ENCODE measurements around the gene MGAT5.

Gene MGAT5

DNA sequence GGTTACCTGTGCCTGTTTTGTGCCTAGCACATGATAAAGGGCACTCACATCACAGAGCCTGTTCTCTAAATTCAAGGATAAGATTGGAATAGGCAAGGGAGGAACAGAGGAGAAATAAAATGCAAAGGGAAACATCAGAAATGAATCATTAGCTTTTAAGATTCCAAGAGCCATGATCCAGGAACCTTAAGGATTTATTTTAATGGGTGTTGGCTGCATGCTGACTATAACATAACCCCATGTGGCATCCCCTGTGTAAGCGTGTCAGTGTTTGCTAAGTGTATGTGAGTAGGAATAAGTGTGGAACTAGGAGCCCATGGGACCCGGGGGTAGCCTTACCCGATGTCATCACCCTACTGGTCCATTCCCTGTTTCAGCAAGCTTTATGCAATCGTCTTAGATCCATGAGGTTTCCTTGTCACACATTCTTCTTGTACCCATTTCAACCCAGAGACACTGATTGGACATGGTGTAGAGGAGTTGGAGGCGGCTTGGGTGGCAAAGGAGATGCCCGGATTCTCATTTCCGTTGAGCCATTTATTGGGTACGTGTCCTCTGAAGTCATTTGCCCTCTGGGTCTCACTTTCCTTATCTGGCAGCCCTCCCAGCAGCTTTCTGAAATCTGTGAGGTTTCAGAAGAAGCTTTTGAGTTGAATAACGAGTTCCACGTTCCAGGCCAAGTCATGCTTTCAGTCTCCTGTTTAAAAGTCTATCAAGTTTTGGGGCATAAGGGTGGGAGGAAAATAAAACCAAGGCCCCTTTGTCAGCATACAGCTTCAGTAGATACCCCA, 117.0 kb downstream of the MGAT5 start:
- no peak for DNase-seq (ENCODE audit: low spot score)
- TF ChIP-seq, protein P1, sequence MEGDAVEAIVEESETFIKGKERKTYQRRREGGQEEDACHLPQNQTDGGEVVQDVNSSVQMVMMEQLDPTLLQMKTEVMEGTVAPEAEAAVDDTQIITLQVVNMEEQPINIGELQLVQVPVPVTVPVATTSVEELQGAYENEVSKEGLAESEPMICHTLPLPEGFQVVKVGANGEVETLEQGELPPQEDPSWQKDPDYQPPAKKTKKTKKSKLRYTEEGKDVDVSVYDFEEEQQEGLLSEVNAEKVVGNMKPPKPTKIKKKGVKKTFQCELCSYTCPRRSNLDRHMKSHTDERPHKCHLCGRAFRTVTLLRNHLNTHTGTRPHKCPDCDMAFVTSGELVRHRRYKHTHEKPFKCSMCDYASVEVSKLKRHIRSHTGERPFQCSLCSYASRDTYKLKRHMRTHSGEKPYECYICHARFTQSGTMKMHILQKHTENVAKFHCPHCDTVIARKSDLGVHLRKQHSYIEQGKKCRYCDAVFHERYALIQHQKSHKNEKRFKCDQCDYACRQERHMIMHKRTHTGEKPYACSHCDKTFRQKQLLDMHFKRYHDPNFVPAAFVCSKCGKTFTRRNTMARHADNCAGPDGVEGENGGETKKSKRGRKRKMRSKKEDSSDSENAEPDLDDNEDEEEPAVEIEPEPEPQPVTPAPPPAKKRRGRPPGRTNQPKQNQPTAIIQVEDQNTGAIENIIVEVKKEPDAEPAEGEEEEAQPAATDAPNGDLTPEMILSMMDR (IDR thresholded peaks at IDR 0.05; ENCODE audit: extremely low read depth, missing control alignments), result no peak

DNA sequence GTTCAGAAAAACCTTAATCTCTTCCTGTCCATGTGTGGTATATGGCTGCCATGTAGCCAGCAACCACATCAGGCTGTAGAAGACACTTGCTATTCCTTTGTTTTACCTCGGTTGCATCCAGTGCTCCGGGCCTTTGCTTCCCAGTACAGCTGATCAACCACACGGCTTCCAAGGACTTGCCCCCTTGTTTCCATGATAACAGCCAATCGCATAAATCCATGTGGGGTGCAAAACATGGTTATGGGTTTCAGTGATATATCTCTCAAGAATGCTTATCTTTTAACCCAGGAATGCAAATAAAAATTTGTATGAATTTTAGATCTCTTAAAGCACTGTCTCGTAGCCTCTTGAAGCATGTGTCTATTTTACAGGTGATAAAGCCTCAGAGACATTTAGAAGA, 118.3 kb downstream of the MGAT5 start:
- DNase-seq (ENCODE audit: low spot score), result no peak
- TF ChIP-seq, protein P1 (IDR thresholded peaks at IDR 0.05; ENCODE audit: extremely low read depth, missing control alignments), result no peak

DNA sequence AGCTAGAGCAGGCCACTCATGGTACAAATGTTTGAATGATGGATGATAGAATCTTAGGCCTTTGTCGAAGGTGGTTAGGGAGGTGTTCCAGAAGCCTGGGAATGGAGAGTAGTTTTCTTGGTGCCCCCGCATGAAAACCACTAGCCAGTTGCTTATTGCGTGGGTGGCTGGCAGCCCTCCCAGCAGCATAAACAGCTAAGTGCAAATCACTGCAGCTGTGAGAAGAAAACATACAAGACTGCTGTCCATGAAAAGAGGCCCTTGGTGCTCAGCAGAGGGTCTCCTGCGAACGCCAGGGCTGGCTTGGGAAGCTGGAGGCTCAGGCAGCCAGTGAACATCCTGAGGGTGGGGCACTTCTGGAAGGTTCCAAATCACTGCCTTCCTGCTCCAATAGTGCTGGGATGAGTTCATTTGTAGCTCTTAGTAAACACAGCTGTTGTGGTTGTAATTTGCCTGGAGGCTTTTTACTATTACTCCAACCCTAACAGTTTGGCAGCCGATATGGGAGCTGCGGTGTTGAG, 118.8 kb downstream of the MGAT5 start:
- TF ChIP-seq, protein P1 (IDR thresholded peaks at IDR 0.05; ENCODE audit: extremely low read depth, missing control alignments), result no peak
- DNase-seq (ENCODE audit: low spot score), result no peak

DNA sequence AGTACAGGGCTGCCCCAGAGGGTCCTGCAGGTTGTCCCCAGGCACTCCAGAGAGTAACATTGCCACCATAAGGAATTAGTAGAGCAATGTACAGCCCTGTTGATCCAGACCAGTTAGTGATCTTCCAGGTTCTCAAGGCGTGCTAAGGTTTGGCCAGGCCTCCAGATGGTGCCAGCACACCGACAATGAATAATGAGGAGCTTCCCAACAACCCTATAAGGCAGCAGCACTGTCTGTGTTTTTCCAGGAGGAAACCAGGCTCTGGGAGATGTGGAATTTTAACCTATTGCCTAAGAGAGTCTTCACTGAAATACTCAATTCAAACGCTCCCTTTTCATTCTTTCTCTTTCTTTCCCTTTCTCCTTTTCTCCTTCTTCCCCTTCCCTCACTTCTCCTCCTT, 122.1 kb downstream of the MGAT5 start:
- DNase-seq (ENCODE audit: low spot score), result no peak
- TF ChIP-seq, protein P1 (IDR thresholded peaks at IDR 0.05; ENCODE audit: extremely low read depth, missing control alignments), result no peak

DNA sequence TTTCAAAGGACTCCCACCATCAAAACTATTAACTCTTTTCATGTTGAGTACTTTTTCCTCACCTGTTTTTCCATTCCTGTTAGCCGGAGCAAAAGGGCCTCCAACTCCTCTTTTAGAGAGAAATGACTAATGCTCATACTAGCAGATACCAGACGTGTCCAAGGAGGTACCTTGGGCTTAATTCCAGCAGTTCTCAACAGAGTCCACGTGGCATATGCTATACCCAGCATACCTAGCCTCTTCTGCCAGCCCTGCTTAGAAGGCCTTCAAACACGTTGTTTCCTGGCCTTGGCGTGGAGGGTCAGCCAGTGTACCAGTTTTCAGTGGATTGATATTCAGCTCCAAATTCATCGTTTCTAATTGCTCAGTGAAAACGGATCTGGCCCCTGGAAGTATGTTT, 123.9 kb downstream of the MGAT5 start:
- TF ChIP-seq, protein P1 (IDR thresholded peaks at IDR 0.05; ENCODE audit: extremely low read depth, missing control alignments), result no peak
- no peak for DNase-seq (ENCODE audit: low spot score)

DNA sequence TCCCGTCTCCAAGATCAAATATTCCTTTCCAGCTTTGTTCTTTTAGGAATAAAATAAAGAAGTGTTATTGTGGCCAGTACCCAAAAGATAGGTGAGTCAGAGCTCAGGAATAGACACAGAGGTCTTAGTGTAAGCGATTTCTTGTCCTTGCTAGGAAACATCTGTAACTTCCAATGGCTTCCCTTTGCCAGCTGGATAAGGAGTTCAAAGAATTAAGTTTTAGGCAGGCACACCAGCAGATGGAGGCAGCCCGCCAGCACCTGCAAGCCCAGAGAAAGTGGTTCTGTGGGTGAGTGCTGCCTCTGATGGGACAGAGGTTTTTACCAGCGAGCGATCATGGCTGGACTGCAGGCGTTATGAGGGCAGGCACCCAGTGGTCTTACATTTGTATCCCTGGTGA, 125.4 kb downstream of the MGAT5 start:
- TF ChIP-seq, protein P1 (IDR thresholded peaks at IDR 0.05; ENCODE audit: extremely low read depth, missing control alignments), result no peak
- DNase-seq (ENCODE audit: low spot score), result no peak

DNA sequence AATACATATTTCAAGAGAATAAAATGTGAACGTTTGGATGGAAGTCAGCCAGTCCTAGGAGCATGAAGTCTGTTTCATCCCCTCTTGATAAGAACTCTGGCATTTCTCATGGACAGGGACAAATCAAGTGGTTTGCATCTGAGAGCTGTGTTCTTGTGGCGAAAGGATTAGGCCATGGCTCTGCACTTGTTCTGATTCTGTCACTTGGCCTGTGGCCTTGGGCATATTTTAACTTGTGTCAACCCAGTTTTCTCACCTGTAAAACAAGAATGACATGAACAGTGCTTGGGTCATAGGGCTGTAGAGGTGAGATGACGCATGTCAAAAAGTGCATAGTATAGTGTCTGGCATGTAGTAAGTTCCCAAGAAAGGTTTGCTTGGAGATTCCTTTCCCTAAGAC, 125.8 kb downstream of the MGAT5 start:
- TF ChIP-seq, protein P1 (IDR thresholded peaks at IDR 0.05; ENCODE audit: extremely low read depth, missing control alignments), result no peak
- no peak for DNase-seq (ENCODE audit: low spot score)

Measured in GM20000 (cell line).